Endothelial cell (in vitro differentiated cells): ENCODE results near the gene ARL6IP6. TPM values are rescaled to one million over a fixed set of nuclear protein-coding genes. Genes with fewer than 3 reads are reported as not detected.

Experiments used
- DNase-seq: peaks from one replicate; pipeline ENCODE4 v3.0.0; 2021; ENCODE audit warnings: low spot score
- H3K27ac Mint-ChIP-seq: one replicate; pipeline ENCODE4 v1.8.0; 2021; ENCODE audit warnings: mixed read lengths, inconsistent platforms; ENCODE audit not compliant: unreplicated experiment
- H3K27me3 Mint-ChIP-seq: one replicate; pipeline ENCODE4 v1.8.0; 2021; ENCODE audit warnings: mild to moderate bottlenecking, moderate library complexity, mixed read lengths, inconsistent platforms; ENCODE audit not compliant: unreplicated experiment
- H3K36me3 Mint-ChIP-seq: one replicate; pipeline ENCODE4 v1.8.0; 2021; ENCODE audit warnings: mild to moderate bottlenecking, low read depth, mixed read lengths, inconsistent platforms; ENCODE audit not compliant: unreplicated experiment
- H3K4me1 Mint-ChIP-seq: one replicate; pipeline ENCODE4 v1.8.0; 2021; ENCODE audit warnings: mild to moderate bottlenecking, mixed read lengths, inconsistent platforms; ENCODE audit not compliant: unreplicated experiment
- H3K4me3 Mint-ChIP-seq: one replicate; pipeline ENCODE4 v1.8.0; 2021; ENCODE audit warnings: mild to moderate bottlenecking, mixed read lengths, inconsistent platforms; ENCODE audit not compliant: unreplicated experiment
- H3K9me3 Mint-ChIP-seq: one replicate; pipeline ENCODE4 v1.8.0; 2021; ENCODE audit warnings: mixed read lengths, inconsistent platforms; ENCODE audit not compliant: unreplicated experiment
- CTCF ChIP-seq: fragments of 200-600 bp; sonication (generic); IDR thresholded peaks from one replicate; pipeline ENCODE4 v1.5.0; 2021; ENCODE audit warnings: antibody characterized with exemption; ENCODE audit not compliant: unreplicated experiment
- total RNA-seq: library from RNA; stranded (reverse); fragmentation: NEBNext Ultra II Directional; extraction: Animal tissue kit (Norgen Biotek cat#: 25700); gene quantifications from one replicate; pipeline ENCODE4 v1.2.1, GENCODE V29; 2021; ENCODE audit not compliant: unreplicated experiment

Gene ARL6IP6
- total RNA-seq, 1 donor from 2014 or later: 22.7 TPM

- DNase-seq: no peak
- Mint-ChIP-seq H3K9me3 (peaks cover 4% of the 10 kb centered on the region), H3K36me3 (no peaks in the 10 kb centered on the region), H3K27ac (no peak overlapping the region), H3K4me3 (no peak overlapping the region), H3K4me1 (peaks cover 4% of the 10 kb centered on the region), H3K27me3 (peaks cover 3% of the 10 kb centered on the region)
- no peak for TF ChIP-seq CTCF
Observed at GRCh38 chr2:152811916-152812315, 93.5 kb downstream of the ARL6IP6 start.

Other genes starting within 250 kb of the ARL6IP6 start
- gene PRPF40A, start 1.2 kb upstream of the ARL6IP6 start, total RNA-seq: 128 TPM